HepG2 (cell line): Measurements from ENCODE around the gene ZNF132. TPM values are rescaled to one million over a fixed set of nuclear protein-coding genes. Genes with fewer than 3 reads are reported as not detected.

Source experiments
- AHR ChIP-seq: IDR thresholded peaks from 2 replicates; pipeline ENCODE4 v1.6.1; 2018; ENCODE audit warnings: missing genetic modification reagents, missing compliant biosample characterization
- CENPX ChIP-seq: sonication (generic); formaldehyde crosslinking; IDR thresholded peaks from 2 replicates; pipeline ENCODE4 v1.9.0; 2021; ENCODE audit warnings: mild to moderate bottlenecking, missing genetic modification reagents, moderate library complexity
- DNMT3B ChIP-seq: conservative IDR thresholded peaks from 2 replicates; pipeline ENCODE4 v1.6.1; 2016; ENCODE audit warnings: missing biosample characterization, control low read depth
- FOSL2 ChIP-seq: sonication (generic); formaldehyde crosslinking; IDR thresholded peaks from 2 replicates; pipeline ENCODE4 v1.4.0; 2020; ENCODE audit warnings: missing genetic modification reagents
- HIVEP1 ChIP-seq: sonication (generic); formaldehyde crosslinking; IDR thresholded peaks from 2 replicates; pipeline ENCODE4 v1.4.0; 2020; ENCODE audit warnings: mild to moderate bottlenecking, missing genetic modification reagents
- KLF9 ChIP-seq: IDR thresholded peaks from 2 replicates; pipeline ENCODE4 v1.6.1; 2016; ENCODE audit warnings: low read depth
- MAZ ChIP-seq, 2 experiments: sonication (generic) in 1 of 2; formaldehyde crosslinking in 1 of 2; IDR thresholded peaks; 2 replicates each; pipeline versions ENCODE4 v1.5.0 to v1.6.1; 2012 to 2020; ENCODE audit warnings: low read depth in 2 of 2, mild to moderate bottlenecking in 2 of 2, borderline replicate concordance in 1 of 2, improper control_type of control experiment in 1 of 2, low read length in 1 of 2, missing genetic modification reagents in 1 of 2, moderate library complexity in 1 of 2
- REL ChIP-seq: sonication (generic); formaldehyde crosslinking; conservative IDR thresholded peaks from 2 replicates; pipeline ENCODE4 v1.8.0; 2022; ENCODE audit warnings: mild to moderate bottlenecking, missing genetic modification reagents, moderate library complexity
- SATB2 ChIP-seq: sonication (generic); formaldehyde crosslinking; IDR thresholded peaks from 2 replicates; pipeline ENCODE4 v1.5.0; 2020; ENCODE audit warnings: missing genetic modification reagents
- SOX5 ChIP-seq: IDR thresholded peaks from 2 replicates; pipeline ENCODE4 v1.6.1; 2016; ENCODE audit warnings: borderline replicate concordance
- SP140L ChIP-seq: sonication (generic); formaldehyde crosslinking; IDR thresholded peaks from 2 replicates; pipeline ENCODE4 v1.4.0; 2020; ENCODE audit warnings: missing genetic modification reagents, borderline replicate concordance
- TEAD3 ChIP-seq: optimal IDR thresholded peaks from 2 replicates; pipeline ENCODE3; 2016; ENCODE audit warnings: borderline replicate concordance
- ZNF510 ChIP-seq: sonication (generic); formaldehyde crosslinking; IDR thresholded peaks from 2 replicates; pipeline ENCODE4 v1.4.0; 2020; ENCODE audit warnings: low read depth, mild to moderate bottlenecking, missing genetic modification reagents
- ZNF629 ChIP-seq: sonication (generic); formaldehyde crosslinking; conservative IDR thresholded peaks from 2 replicates; pipeline ENCODE4 v1.5.0; 2020; ENCODE audit warnings: missing genetic modification reagents
- ZNF678 ChIP-seq: sonication (generic); formaldehyde crosslinking; IDR thresholded peaks from 2 replicates; pipeline ENCODE4 v1.4.0; 2020; ENCODE audit warnings: mild to moderate bottlenecking, missing genetic modification reagents
- ZNF710 ChIP-seq: sonication (generic); formaldehyde crosslinking; IDR thresholded peaks from 2 replicates; pipeline ENCODE4 v1.5.0; 2020; ENCODE audit warnings: mild to moderate bottlenecking, missing genetic modification reagents, borderline replicate concordance
- polyA plus RNA-seq, 8 experiments: library from polyadenylated mRNA; depleted of rRNA in 3 of 8; stranded (reverse) in 7 of 8; unstranded in 1 of 8; fragments of >200 nt; fragmentation: Illumina TruSeq in 4 of 8; extraction: Trizol in 4 of 8; gene quantifications; 2 replicates each; pipeline versions ENCODE4 v1.2.1 to v1.2.3, GENCODE V29; 2011 to 2016; ENCODE audit warnings: low read depth in 4 of 8, missing spikeins in 1 of 8, mixed read lengths in 1 of 8; ENCODE audit not compliant: insufficient read depth in 1 of 8
- total RNA-seq, 5 experiments: library from RNA; depleted of rRNA; stranded (reverse); fragments of >200 nt; fragmentation: Illumina TruSeq; extraction: Trizol; gene quantifications; 2 replicates each; pipeline ENCODE4 v1.2.3, GENCODE V29; 2016; ENCODE audit warnings: low read depth in 1 of 5
- TF ChIP-seq, protein P1 (sequence below): sonication (generic); formaldehyde crosslinking; IDR thresholded peaks from 2 replicates; pipeline ENCODE4 v1.4.0; 2020; ENCODE audit warnings: mild to moderate bottlenecking, missing genetic modification reagents
- TF ChIP-seq, protein P2 (sequence below): sonication (generic); IDR thresholded peaks from 2 replicates; pipeline ENCODE4 v1.6.1; 2016; ENCODE audit warnings: low read depth, borderline replicate concordance
- TF ChIP-seq, protein P3 (sequence below): sonication (generic); formaldehyde crosslinking; IDR thresholded peaks from 2 replicates; pipeline ENCODE4 v1.4.0; 2020; ENCODE audit warnings: missing genetic modification reagents, low read depth, mild to moderate bottlenecking, borderline replicate concordance

ZNF132 gene
- total and polyA plus RNA-seq, 2 of the 13 experiments (the other 11 are each of a cell fraction or from before 2014, with no cell fraction given), result not detected

DNA sequence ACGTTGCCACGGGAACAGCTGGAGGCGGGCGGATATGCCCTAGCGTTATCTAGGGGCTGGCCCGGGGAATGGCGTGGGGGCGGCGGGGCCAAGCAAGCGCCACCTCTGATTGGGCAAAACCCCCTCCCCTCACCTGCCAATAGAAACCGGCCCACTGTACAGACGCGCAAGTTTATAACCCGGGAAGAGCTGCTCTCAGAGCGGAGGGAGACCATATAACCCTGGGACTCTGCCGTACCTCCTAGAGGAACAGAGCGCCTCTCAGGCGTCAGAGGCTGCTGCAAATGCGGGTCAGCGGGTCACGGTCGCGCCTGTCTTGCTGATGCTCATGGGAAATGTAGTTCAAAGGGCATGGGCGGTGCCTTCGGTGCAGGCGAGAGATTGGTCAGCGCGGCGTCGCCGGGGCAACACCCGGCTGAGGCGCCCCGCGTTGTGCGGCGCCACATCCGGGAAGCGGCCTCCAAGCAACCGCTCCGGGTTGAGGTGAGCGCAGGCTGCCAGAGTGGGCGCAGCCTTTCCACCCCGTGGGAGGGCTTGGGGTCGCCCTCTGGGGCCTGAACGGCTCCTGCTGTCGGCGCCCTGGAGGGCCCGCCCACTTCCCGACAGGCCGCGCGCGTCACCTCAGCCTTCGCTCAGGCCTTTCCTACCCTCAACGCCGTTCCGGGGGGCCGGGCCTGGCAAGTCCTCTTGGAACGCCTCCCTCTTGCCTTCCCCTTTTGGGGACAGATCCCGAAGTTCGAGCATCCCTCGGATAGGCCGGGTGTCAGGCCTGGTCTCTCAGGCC lies 36.0 kb upstream of the ZNF132 start, which contains the start of gene ZNF446 (continued):
- TF ChIP-seq, protein P1, sequence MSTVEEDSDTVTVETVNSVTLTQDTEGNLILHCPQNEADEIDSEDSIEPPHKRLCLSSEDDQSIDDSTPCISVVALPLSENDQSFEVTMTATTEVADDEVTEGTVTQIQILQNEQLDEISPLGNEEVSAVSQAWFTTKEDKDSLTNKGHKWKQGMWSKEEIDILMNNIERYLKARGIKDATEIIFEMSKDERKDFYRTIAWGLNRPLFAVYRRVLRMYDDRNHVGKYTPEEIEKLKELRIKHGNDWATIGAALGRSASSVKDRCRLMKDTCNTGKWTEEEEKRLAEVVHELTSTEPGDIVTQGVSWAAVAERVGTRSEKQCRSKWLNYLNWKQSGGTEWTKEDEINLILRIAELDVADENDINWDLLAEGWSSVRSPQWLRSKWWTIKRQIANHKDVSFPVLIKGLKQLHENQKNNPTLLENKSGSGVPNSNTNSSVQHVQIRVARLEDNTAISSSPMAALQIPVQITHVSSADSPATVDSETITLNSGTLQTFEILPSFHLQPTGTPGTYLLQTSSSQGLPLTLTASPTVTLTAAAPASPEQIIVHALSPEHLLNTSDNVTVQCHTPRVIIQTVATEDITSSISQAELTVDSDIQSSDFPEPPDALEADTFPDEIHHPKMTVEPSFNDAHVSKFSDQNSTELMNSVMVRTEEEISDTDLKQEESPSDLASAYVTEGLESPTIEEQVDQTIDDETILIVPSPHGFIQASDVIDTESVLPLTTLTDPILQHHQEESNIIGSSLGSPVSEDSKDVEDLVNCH (CRISPR knock-in tag), result no peak
- TF ChIP-seq FOSL2 (CRISPR knock-in tag) (peak; percentile 46), SATB2 (CRISPR knock-in tag) (no peak), SP140L (CRISPR knock-in tag) (no peak), MAZ (IDR thresholded peaks at IDR 0.05; ENCODE audit: borderline replicate concordance, low read depth, low read length) (no peak), MAZ (CRISPR knock-in tag; IDR thresholded peaks at IDR 0.05; ENCODE audit: low read depth) (no peak; the same call in 1 of the 2 replicates), AHR (CRISPR knock-in tag) (0 out of 2 replicates have a peak, but pooled peaks have one; percentile 21), SOX5 (CRISPR knock-in tag) (peak; percentile 2; the same call in 1 of the 2 replicates), ZNF510 (CRISPR knock-in tag) (0 out of 2 replicates have a peak, but pooled peaks have one; percentile 59), HIVEP1 (CRISPR knock-in tag) (peak; percentile 39; the same call in 1 of the 2 replicates), CENPX (no peak), REL (CRISPR knock-in tag) (no peak), ZNF710 (no peak; the same call in 1 of the 2 replicates), ZNF629 (peak; percentile 65), TEAD3 (CRISPR knock-in tag) (no peak), ZNF678 (CRISPR knock-in tag) (0 out of 2 replicates have a peak, but pooled peaks have one; percentile 69), KLF9 (CRISPR knock-in tag) (no peak), DNMT3B (CRISPR knock-in tag) (0 out of 2 replicates have a peak, but pooled peaks have one; percentile 78)
- TF ChIP-seq, protein P2, sequence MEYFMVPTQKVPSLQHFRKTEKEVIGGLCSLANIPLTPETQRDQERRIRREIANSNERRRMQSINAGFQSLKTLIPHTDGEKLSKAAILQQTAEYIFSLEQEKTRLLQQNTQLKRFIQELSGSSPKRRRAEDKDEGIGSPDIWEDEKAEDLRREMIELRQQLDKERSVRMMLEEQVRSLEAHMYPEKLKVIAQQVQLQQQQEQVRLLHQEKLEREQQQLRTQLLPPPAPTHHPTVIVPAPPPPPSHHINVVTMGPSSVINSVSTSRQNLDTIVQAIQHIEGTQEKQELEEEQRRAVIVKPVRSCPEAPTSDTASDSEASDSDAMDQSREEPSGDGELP, result peak; percentile 50; the same call in 1 of the 2 replicates
- TF ChIP-seq, protein P3, sequence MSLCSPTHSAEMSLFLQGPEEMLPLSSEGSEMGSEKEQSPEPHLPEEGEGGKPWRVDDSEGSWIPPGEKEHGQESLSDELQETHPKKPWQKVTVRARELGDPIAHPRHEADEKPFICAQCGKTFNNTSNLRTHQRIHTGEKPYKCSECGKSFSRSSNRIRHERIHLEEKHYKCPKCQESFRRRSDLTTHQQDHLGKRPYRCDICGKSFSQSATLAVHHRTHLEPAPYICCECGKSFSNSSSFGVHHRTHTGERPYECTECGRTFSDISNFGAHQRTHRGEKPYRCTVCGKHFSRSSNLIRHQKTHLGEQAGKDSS (CRISPR knock-in tag), result no peak; the same call in 1 of the 2 replicates
